SK-N-MC (cell line): ENCODE results near the gene PPP1R12B.

Experiments used
- FOXP2 ChIP-seq: optimal IDR thresholded peaks from 2 replicates; pipeline ENCODE3; 2011; ENCODE audit warnings: mild to moderate bottlenecking, moderate library complexity; ENCODE audit not compliant: insufficient read depth; ENCODE audit errors: extremely low read length, control extremely low read depth
- POLR2AphosphoS5 ChIP-seq: IDR thresholded peaks from 2 replicates; pipeline ENCODE4 v1.6.1; 2012; ENCODE audit warnings: mild to moderate bottlenecking, low read depth, low read length, borderline replicate concordance

GRCh38 chr1:202553560-202554038 is 205.1 kb downstream of the PPP1R12B start:
- TF ChIP-seq POLR2AphosphoS5 (no peak), FOXP2 (no peak)
